GM21786 (cell line): Measurements from ENCODE around the gene PLRG1.

Experiments used
- ATAC-seq: cut with Tn5 transposase; IDR thresholded peaks from one replicate; pipeline ENCODE4 v1.9.1; 2021; ENCODE audit not compliant: unreplicated experiment

Gene PLRG1

GRCh38 chr4:154521607-154522006 is 28.6 kb downstream of the PLRG1 start:
- no peak for ATAC-seq

DNA sequence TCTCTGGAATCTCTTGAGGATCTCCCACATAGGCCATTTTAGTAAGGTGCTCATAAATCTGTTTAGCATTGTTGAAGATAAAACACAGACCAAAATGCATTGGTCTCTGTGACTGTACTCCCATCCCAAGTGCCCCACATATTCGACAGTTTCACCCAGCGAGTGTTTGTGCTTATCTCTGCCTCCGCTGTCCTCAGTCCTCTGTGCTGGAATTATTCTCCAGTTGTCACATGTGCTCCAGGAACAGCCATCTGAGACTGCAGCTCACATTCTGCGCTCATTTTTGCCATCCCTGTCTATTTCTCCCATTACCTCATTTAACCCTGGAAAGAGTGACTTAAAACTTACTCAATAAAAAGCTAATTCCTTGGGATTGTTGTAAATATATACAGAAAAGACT is 31.0 kb downstream of the PLRG1 start:
- ATAC-seq: no peak

- no peak for ATAC-seq
Observed at GRCh38 chr4:154517591-154517990, 32.6 kb downstream of the PLRG1 start.

DNA sequence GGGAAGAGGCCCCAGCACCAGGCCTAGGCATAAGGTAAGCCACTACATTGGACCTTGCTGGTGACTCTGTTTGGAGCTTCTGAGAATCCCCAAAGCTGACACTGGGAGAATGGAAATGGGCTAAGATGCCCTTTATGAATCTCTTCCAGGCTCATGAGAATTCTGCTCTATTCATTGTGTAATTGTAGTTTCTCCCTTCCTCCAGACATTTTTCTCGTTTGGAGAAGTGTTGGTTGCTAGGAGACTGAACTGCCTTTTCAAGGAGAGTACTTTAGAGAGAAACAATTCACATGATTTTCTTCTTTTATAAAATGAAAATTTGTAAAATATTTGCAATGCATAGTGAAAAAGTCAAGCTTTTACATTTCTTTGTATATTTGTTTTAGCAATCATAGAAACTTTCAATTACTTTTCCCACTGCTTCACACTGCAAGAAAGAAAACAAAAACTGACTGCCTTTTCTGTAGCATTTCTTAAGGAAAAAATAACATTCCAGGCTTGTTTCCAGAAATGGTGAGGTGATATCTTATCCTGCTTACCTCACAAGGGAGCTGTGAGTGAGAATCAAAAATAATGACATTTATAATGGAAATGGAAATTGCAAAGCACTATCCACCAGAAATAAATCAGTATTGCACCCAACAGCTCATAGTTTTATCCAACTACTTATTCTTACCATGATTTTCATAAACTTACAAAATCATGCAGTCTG is 33.7 kb downstream of the PLRG1 start:
- ATAC-seq: no peak

DNA sequence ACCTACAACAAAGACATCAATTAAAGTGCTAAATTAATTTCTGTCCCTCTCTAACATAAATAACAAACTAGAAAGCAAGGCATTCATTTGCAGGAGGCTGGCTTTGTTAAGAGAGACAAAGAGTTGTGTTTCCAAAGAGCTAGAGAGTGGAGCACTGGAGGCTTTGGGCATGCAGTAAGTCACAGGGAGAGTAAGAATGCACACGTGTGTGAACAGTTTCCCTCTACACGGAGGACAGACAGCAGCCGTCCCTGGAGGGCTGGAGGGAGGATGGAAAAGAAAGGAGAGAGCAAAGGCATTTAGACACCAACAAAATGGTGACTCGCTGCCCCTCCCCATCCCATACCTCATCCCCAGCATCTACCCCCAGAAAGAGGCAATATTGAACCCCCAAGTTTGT is 38.2 kb downstream of the PLRG1 start:
- no peak for ATAC-seq

DNA sequence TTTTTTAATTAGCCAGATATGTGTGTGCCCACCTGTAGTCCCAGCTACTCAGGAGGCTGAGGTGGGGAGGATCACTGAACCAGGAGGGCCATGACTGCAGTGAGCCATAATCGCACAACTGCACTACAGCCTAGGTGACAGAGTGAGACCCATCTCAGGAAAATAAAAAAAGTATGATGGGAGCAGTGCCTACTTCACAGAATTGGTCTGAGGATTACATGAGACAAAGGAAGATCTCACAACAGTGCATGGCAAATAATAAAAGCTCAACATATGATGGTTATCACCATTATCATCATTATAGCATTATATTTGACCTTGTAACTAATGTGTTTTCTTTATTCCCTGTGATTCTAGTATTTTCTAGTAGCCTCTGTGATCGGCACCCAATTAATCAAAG is 38.7 kb downstream of the PLRG1 start:
- ATAC-seq: no peak

- no peak for ATAC-seq
Observed at GRCh38 chr4:154507156-154507555, 43.0 kb downstream of the PLRG1 start.

- ATAC-seq: no peak
Observed at GRCh38 chr4:154506253-154506652, 43.9 kb downstream of the PLRG1 start.

DNA sequence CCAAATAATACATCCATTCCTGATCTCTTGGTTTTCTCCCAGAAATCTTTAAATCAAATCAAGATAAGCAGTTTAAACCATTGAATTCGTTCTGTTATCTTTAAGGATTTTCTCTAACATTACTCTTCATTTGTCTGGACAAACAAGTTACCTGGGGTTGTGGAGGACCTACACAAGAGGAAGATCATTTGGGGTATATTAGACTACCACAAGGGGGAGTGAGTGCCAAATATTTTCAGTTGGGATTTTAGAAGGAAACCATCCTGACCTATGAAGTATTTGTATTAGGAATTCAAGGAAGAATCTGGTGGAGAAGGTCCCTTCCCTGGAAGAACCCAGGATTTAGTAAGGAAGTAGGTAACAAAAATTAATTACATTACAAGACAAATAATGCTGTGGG is 46.6 kb downstream of the PLRG1 start:
- ATAC-seq: no peak

GRCh38 chr4:154502111-154502510 is 48.1 kb downstream of the PLRG1 start:
- ATAC-seq: no peak

DNA sequence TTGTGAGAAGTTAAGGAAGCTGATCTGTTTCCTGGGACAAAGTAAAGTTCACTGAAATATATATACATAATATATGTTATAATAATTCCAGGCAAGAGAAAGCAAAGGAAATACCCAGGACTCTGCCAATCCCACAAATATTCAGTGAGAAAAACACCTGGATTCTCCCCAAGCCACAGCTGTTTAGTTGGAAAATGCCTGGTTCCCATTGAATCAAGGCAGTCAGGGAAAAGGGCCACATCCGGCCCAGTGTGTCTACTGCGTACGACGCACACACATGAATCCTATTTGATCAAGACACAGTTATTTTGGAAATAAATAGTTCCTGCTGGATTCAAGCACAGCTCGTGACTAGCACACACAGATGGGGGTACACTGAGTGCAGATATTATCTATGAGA is 52.3 kb downstream of the PLRG1 start:
- ATAC-seq: no peak

GRCh38 chr4:154495867-154496266 is 54.3 kb downstream of the PLRG1 start:
- no peak for ATAC-seq

DNA sequence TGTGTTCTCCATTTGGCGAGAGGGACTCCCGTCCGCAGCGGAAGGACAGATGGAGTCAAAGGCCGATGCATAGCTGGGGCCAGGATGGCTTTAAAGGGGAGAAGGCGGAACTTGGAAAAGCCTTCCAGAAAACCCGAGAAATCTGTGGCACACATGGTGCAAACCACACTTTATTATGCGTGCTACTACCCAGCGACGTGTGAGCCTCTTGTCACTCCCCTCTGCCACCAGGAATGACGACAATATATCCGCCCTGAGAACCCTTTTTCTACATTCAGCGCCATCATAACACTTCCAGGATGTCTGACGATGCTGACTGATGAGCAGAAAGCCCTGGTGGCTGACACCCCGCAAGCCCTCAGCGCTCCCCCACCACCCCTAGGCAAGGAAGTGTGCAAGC is 57.9 kb downstream of the PLRG1 start:
- ATAC-seq: no peak

DNA sequence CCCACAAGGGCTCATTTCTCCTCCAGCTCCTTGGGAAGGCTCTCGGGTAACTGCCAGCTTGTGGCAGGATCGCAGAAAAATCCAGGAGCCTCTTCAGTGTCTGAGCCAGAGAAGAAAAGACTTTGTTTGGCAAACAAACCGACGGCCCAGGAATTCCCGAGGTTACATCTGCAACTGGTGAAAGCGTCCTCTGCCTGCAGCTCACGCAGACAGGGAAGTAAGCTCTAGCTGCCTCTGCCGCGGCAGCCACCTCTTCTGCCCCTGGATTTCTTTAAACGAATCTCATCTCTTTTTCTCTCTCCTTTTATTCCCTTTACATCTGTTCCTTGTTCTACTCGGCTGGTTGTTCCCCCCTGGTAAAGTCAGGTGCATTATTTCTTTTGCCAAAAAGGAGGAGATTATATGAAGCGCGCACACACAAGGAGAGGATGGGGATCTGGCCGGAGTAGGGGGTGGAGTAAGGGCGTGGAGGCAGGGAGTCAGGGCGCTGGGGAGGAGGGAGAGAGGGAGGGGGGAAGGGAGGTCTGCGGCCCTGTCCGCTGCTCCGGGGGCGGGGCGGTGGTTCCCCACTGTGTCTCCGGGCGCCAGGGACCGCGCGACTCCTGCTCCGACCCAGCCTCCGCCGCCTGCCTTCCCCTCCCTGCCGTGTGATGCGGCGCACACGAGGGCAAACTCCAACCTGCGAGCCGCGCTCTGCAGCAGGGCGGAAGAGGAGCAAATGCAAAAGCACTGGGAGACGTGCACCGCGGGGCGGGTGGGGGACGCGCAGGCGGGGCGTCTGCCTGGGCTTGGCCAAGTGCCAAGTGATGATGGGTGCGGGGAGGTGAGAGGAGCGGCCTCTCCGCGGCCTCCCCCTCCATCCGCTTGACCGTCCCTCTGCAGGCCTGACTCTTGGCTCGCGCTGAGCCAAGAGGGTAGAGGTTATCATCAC is 58.6 kb downstream of the PLRG1 start, which contains the start of gene DCHS2:
DCHS2 (minus strand) TSS at position 459 of the 931 bp plus-strand sequence; CDS start at position 15, 444 bp downstream.
- ATAC-seq: peak; percentile 56

DNA sequence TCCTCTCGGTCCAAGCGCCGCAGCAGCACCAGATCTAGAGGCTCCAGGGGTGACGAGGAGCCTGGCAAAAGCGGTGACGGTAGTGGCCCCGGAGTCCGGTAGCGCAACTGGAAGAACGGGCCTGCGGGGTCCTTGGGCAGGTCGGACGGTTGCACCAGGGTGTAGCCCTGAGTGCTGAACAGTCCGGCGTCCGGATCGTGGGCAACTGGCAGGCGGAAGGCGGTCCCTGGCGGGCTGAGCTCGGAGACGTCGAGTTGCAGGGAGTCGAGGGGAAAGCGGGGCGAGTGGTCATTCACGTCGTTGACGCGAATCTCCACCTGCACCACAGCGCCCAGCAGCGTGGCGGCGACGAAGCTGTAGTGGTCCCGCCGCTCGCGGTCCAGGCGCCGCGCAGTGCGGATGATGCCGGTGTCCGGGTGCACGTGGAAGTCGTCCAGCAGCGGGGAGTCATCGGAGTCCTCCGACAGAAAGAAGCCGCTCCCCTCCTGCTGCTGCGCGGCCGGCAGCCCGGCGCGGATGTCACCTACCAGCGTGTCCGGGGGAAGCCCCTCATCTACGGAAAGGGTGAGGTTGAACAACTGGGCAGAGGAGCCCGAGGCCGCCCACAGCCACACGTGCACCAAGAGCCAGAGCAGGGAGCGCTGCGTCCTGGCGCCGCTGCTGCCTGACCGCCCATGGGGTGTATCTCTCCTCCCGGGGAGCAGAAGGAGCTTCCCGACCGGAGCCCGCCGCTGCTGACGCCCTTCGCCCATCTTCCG is 59.4 kb downstream of the PLRG1 start:
- ATAC-seq: peak; percentile 83

DNA sequence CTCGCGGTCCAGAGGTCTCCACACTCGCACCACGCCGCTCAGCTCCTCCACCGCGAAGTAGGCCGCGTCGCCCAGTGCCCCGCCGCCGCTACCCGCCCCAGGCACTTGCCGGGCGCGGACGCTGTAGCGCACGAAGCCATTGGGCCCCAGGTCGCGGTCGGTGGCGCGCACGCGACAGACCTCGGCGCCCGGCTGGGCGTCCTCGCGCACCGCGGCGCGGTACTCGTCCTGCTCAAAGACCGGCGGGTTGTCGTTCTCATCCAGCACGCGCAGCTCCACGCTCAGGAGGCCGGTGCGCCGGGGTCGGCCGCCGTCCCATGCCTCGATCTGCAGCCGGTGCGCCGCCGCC is 60.0 kb downstream of the PLRG1 start:
- no peak for ATAC-seq

- ATAC-seq: no peak
Observed at GRCh38 chr4:154489558-154490233, 60.5 kb downstream of the PLRG1 start.

DNA sequence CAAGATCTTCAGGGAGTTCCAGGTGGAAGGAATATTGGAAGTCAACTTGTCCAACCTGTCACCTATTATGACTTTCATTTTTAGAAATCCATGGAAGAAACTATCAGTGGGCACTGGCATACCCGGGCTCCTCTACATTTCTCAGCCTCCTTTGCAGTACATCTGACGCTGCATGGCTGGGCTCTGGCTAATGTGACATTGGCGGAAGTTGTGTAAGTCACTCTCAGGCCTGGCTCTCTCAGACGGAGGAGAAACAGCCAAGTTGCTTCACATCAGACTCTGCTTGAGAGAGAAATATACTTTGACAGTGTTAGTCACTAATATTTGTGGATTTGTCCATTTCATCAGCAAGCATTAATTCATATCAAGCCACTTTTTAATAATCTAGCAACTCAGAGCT is 63.1 kb downstream of the PLRG1 start:
- ATAC-seq: no peak

GRCh38 chr4:154485127-154485773 is 65.0 kb downstream of the PLRG1 start:
- ATAC-seq: peak; percentile 99
